ENCODE measurements around the gene NOX3.
"Not testable (repeated sequence)": the region's sequence is repeated elsewhere in the genome, so short reads cannot be mapped to it uniquely, and the experiment has no call there.

The NOX3 gene

GRCh38 chr6:155466539-155466938 lies 10.9 kb upstream of the NOX3 start:
- H3K4me3 ChIP-seq (ENCODE audit: low read length): no peak overlapping the region
- TF ChIP-seq, protein P1, sequence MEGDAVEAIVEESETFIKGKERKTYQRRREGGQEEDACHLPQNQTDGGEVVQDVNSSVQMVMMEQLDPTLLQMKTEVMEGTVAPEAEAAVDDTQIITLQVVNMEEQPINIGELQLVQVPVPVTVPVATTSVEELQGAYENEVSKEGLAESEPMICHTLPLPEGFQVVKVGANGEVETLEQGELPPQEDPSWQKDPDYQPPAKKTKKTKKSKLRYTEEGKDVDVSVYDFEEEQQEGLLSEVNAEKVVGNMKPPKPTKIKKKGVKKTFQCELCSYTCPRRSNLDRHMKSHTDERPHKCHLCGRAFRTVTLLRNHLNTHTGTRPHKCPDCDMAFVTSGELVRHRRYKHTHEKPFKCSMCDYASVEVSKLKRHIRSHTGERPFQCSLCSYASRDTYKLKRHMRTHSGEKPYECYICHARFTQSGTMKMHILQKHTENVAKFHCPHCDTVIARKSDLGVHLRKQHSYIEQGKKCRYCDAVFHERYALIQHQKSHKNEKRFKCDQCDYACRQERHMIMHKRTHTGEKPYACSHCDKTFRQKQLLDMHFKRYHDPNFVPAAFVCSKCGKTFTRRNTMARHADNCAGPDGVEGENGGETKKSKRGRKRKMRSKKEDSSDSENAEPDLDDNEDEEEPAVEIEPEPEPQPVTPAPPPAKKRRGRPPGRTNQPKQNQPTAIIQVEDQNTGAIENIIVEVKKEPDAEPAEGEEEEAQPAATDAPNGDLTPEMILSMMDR (conservative IDR thresholded peaks at IDR 0.05; ENCODE audit: low read length): no peak
- no peak for DNase-seq (ENCODE audit: low read depth)

DNA sequence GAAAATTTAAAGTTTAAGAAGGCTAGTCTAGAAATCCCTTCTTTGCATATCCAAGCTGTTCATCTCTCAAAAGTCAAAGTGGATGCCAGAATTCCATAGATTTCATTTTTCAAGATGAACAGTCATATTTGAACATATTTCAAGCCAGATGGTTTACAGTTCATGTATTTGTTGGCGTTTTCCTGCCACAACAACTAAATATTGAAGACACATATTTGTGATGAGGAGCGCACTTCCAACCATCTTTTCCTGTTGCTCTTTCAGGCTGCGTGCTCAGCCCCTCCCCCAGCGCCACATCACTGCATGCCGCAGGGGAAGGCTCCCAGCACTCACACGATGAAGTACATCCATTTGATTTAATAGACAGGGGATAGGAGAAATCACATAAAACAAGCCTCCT lies 5.9 kb upstream of the NOX3 start:
- TF ChIP-seq, protein P1 (conservative IDR thresholded peaks at IDR 0.05; ENCODE audit: low read length): no peak
- peak; percentile 52 for DNase-seq (ENCODE audit: low read depth)
- peak overlapping the region; percentile 40 for H3K4me3 ChIP-seq (ENCODE audit: low read length)

- TF ChIP-seq, protein P1 (conservative IDR thresholded peaks at IDR 0.05; ENCODE audit: low read length): no peak
- no peak overlapping the region for H3K4me3 ChIP-seq (ENCODE audit: low read length)
- no peak for DNase-seq (ENCODE audit: low read depth)
Observed at GRCh38 chr6:155454471-155454870, 1.2 kb downstream of the NOX3 start.

- no peak for DNase-seq (ENCODE audit: low read depth)
Observed at GRCh38 chr6:155454008-155454407, 1.6 kb downstream of the NOX3 start.

DNA sequence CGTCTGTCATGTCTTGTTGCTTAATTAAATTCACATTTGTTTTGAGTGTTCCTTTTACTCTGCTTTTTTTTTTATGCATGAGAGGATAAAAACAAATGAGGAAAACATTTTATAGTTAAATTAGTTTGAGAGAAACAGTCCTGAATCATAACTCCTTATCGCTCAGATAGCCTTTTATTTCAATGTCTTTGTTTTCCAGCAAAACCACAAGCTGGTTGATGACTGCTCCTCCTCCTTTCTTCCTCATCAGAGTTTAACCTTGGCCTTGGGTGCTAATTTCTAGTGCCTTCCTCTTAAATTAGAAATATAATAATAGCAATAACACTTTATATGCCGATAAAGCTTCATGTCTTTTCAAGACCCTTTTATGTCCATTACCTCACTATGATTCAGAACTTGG lies 3.1 kb downstream of the NOX3 start:
- DNase-seq (ENCODE audit: low read depth): no peak
- TF ChIP-seq, protein P1 (conservative IDR thresholded peaks at IDR 0.05; ENCODE audit: low read length): no peak
- no peak overlapping the region for H3K4me3 ChIP-seq (ENCODE audit: low read length)

More at GRCh38 chr6:155454008-155454407, 1.6 kb downstream of the NOX3 start:
- TF ChIP-seq, protein P1 (conservative IDR thresholded peaks at IDR 0.05; ENCODE audit: low read length): no peak
- H3K4me3 ChIP-seq (ENCODE audit: low read length): no peak overlapping the region

DNA sequence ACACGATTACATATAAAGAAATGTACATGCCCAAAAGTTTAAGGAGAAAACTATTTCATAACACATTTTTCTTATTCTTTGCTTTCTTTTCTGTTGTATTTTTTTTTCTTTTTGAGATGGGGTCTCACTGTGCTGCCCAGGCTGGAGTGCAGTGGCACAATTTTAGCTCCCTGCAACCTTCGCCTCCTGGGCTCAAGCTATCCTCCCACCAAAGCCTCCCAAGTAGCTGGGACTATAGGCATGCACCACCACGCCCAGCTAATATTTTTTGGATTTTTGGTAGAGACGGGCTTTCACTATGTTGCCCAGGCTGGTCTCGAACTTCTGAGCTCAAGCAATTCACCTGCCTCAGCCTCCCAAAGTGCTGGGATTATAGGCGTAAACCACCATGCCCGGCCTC lies 4.1 kb downstream of the NOX3 start:
- H3K4me3 ChIP-seq (ENCODE audit: low read length); DNase-seq (ENCODE audit: low read depth): not testable (repeated sequence)

DNA sequence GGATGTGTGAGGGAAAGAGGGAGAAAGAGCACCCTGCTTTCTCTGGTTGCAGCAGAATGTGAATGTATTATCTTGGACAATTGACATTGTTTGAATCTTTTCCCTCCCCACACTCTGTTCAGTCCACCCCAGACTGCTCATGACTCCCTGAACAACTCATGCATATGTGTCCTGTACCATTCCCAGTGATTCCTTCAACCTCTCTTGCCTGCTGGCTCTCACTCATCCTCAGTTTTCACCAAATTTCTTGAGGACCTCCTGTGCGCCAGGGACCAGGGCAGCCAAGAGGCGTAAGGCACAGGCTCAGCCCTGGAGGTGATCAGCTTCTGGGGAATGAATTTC lies 5.4 kb downstream of the NOX3 start:
- no peak for DNase-seq (ENCODE audit: low read depth)
- H3K4me3 ChIP-seq (ENCODE audit: low read length): no peak overlapping the region
- TF ChIP-seq, protein P1 (conservative IDR thresholded peaks at IDR 0.05; ENCODE audit: low read length): no peak
